Sigmoid colon (tissue), 4 donors: ENCODE data around the gene GSC2.

Experiments
- CTCF ChIP-seq, 4 experiments: fragments of 450-650 bp in 3 of 4; fragments of 200-600 bp in 1 of 4; IDR thresholded peaks; one replicate each; pipeline ENCODE4 v1.5.1; 2016 to 2019; ENCODE audit warnings: antibody characterized with exemption in 4 of 4, mild to moderate bottlenecking in 3 of 4, moderate library complexity in 2 of 4
- POLR2AphosphoS5 ChIP-seq, 4 donors: sonication (generic); formaldehyde crosslinking; IDR thresholded peaks; one replicate each; pipeline ENCODE4 v1.6.1; 2017; ENCODE audit warnings: antibody characterized with exemption in 4 of 4

GRCh38 chr22:19113429-19113828, 36.7 kb downstream of the GSC2 start:
- TF ChIP-seq POLR2AphosphoS5 (IDR thresholded peaks at IDR 0.05) (no peak), CTCF (IDR thresholded peaks at IDR 0.05) (no peak)
